IPS-11a (cell line): Measurements from ENCODE around the gene CHI3L1.

Experiments
- H3K4me3 ChIP-seq: one replicate; pipeline ENCODE4 v1.5.1; 2013; ENCODE audit warnings: low read depth, low read length, control low read depth

Gene CHI3L1

GRCh38 chr1:203153051-203153988, 33.2 kb downstream of the CHI3L1 start:
- no peak overlapping the region for H3K4me3 ChIP-seq

GRCh38 chr1:203152158-203153034, 34.1 kb downstream of the CHI3L1 start:
- no peak overlapping the region for H3K4me3 ChIP-seq

- H3K4me3 ChIP-seq: no peak overlapping the region
These were observed 34.9 kb downstream of the CHI3L1 start for GRCh38 chr1:203151362-203152157.

- no peak overlapping the region for H3K4me3 ChIP-seq
These were observed 35.8 kb downstream of the CHI3L1 start for GRCh38 chr1:203150511-203151297.

- H3K4me3 ChIP-seq: no peak overlapping the region
These were observed 37.2 kb downstream of the CHI3L1 start for GRCh38 chr1:203149188-203149840.

- no peak overlapping the region for H3K4me3 ChIP-seq
These were observed 37.9 kb downstream of the CHI3L1 start for GRCh38 chr1:203148579-203148978.

- H3K4me3 ChIP-seq: no peak overlapping the region
These were observed 38.4 kb downstream of the CHI3L1 start for GRCh38 chr1:203148127-203148526.

GRCh38 chr1:203147376-203147775, 39.1 kb downstream of the CHI3L1 start:
- no peak overlapping the region for H3K4me3 ChIP-seq

GRCh38 chr1:203146537-203146936, 40.0 kb downstream of the CHI3L1 start:
- no peak overlapping the region for H3K4me3 ChIP-seq

GRCh38 chr1:203146042-203146369, 40.5 kb downstream of the CHI3L1 start:
- H3K4me3 ChIP-seq: no peak overlapping the region

GRCh38 chr1:203145321-203146041, 41.0 kb downstream of the CHI3L1 start:
- no peak overlapping the region for H3K4me3 ChIP-seq

GRCh38 chr1:203144661-203145060, 41.8 kb downstream of the CHI3L1 start:
- H3K4me3 ChIP-seq: no peak overlapping the region

GRCh38 chr1:203143641-203144040, 42.9 kb downstream of the CHI3L1 start:
- H3K4me3 ChIP-seq: no peak overlapping the region

- no peak overlapping the region for H3K4me3 ChIP-seq
These were observed 43.7 kb downstream of the CHI3L1 start for GRCh38 chr1:203142684-203143408.

- H3K4me3 ChIP-seq: no peak overlapping the region
These were observed 44.4 kb downstream of the CHI3L1 start for GRCh38 chr1:203142124-203142523.

- H3K4me3 ChIP-seq: no peak overlapping the region
These were observed 45.6 kb downstream of the CHI3L1 start for GRCh38 chr1:203140743-203141520.

- no peak overlapping the region for H3K4me3 ChIP-seq
These were observed 46.5 kb downstream of the CHI3L1 start for GRCh38 chr1:203139976-203140475.
